Measurements from ENCODE around the gene PRLHR.

DNA sequence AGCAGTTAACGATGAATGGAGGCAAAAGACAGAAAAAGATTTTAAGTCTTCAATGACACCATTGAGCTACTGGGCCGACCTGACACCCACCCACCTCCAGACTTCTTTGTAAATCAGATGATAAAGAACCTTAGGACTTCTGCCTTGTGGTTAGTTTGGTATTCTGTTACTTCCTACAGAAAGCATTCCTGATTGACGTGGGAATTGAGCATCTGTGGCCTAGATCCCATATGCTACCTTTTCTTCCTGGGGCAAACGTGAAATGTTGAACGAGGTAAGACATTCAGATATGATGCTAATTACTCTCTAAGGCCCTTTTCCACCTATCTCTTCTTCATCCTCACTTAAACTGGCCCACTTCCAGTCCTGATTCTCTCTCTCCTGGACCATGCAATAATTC lies 10.2 kb downstream of the PRLHR start:
- TF ChIP-seq, protein P1, sequence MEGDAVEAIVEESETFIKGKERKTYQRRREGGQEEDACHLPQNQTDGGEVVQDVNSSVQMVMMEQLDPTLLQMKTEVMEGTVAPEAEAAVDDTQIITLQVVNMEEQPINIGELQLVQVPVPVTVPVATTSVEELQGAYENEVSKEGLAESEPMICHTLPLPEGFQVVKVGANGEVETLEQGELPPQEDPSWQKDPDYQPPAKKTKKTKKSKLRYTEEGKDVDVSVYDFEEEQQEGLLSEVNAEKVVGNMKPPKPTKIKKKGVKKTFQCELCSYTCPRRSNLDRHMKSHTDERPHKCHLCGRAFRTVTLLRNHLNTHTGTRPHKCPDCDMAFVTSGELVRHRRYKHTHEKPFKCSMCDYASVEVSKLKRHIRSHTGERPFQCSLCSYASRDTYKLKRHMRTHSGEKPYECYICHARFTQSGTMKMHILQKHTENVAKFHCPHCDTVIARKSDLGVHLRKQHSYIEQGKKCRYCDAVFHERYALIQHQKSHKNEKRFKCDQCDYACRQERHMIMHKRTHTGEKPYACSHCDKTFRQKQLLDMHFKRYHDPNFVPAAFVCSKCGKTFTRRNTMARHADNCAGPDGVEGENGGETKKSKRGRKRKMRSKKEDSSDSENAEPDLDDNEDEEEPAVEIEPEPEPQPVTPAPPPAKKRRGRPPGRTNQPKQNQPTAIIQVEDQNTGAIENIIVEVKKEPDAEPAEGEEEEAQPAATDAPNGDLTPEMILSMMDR (IDR thresholded peaks at IDR 0.05; ENCODE audit: low read depth, low read length) = no peak
- TF ChIP-seq POLR2A (IDR thresholded peaks at IDR 0.05; ENCODE audit: extremely low read depth, insufficient read length) (no peak), MYC (IDR thresholded peaks at IDR 0.05; ENCODE audit: low read depth, low read length) (no peak)
- TF ChIP-seq, protein P2, sequence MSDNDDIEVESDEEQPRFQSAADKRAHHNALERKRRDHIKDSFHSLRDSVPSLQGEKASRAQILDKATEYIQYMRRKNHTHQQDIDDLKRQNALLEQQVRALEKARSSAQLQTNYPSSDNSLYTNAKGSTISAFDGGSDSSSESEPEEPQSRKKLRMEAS (IDR thresholded peaks at IDR 0.05; ENCODE audit: low read depth, low read length) = no peak

All from NB4 (cell line).